ENCODE data around the gene ZNF239.
"Not testable (repeated sequence)": the region's sequence is repeated elsewhere in the genome, so short reads cannot be mapped to it uniquely, and the experiment has no call there.

ZNF239 gene

DNA sequence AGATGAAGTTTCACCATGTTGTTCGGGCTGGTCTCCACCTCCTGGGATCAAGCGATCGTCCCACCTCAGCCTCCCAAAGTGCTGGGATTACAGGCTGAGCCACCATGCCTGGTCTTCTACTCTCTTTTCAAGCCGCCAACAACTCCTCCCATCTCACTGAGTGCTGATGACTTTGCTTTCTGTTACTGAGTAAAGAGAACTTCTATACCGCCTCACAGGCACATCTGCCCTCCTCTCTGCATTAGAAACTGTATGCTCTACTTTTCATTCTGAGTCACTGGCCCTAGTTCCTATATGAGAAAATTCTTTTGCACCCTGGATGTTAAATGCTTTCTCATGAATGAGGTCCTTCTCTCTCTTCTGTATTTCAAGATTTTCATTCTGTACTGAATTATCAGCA is 2.2 kb upstream of the ZNF239 start:
- no peak for DNase-seq (ENCODE audit: low read depth in 3 of 3)

DNA sequence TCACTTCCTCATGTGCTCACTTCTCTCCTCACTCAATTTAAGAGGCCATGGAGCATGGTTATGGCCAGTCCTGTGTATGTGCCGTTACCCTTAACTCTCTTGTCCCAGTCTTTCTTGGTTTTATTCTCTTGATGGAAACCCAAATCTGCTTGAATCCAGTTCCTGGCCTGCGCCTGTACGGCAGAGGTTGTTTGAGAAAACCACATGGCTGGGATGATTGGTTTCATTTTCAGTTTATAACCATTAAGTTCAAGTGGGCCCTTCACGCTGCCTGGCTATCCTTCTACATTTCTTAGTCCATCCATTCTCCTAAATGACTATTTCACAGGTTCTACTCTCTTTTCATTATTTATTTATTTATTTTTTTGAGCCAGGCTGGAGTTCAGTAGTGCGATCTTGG is 1.6 kb upstream of the ZNF239 start:
- no peak for DNase-seq (ENCODE audit: low read depth in 3 of 3)

DNA sequence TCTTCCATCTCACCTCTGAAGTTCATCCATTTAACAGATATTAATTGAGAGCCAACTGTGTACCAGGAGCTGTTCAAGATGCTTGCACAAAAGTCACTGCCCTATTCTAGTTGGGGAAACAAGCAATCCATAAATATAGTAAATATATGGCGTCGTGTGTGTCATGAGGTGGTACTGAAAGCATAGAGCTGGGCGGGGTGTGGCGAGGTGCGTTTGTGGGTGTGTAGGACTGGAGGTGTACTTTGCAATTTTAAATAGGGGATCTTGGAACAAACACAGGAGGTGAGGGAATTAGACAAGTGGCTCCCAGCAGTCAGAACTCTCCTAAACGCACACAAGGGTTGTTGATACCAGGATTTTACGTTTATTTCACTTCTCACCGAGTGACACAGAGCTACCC is 490 bp upstream of the ZNF239 start:
- DNase-seq (ENCODE audit: low read depth in 3 of 3), result no peak

DNA sequence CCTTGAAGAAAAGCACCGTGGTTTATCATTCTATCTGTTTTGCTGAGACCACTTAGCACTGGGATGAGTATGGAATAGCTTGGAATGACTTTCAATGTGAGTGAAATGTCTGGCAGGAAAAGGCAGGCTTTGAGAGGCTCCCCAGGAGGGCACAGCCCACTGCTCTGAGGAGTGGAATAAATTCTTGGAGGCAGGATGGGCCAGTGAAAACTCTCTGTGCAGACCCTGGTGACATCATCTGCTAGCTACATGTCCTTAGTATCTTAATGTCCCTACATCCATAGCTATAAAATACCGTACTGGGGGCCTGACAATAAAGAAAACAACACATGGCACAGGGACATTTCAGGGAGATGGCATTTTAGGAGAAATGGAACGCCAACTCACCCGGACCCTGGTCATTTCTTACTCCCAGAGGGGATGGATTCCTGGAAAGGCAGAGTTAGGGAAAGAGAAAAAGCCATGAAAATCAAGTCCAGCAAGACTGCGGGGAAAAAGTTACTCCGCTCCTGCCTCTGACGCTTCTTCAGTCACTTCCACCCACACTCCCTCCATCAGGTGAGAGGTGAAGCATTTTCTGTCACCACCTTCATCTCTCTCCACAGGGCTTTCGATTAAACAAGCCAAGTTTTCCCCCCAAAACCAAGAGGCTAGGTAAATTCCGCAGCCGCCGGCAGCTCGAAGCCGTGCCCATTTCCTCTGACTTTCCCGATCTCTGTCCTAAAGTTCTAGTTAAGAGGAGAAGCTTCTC is 991 bp downstream of the ZNF239 start:
- no peak for DNase-seq (ENCODE audit: low read depth in 3 of 3)

DNA sequence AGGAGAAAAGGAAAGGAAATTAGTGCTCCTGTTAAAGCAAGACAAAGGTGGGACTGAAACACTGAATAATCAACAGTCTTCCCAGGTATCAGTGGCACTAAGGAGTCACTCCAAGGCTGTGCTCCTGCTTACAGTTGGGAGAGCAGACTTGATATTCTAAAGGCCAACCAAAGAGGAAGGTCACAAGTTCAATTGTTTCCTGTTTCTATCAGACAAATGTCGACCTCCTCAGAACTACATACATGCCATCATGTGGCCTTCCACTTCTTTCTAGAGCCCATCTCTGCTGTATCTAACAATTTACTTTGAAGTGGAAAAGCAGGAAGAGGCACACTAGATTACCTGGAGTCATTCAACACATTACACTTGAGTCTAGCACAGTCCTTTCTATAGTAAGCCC is 3.4 kb downstream of the ZNF239 start:
- DNase-seq (ENCODE audit: low read depth in 3 of 3), result no peak

DNA sequence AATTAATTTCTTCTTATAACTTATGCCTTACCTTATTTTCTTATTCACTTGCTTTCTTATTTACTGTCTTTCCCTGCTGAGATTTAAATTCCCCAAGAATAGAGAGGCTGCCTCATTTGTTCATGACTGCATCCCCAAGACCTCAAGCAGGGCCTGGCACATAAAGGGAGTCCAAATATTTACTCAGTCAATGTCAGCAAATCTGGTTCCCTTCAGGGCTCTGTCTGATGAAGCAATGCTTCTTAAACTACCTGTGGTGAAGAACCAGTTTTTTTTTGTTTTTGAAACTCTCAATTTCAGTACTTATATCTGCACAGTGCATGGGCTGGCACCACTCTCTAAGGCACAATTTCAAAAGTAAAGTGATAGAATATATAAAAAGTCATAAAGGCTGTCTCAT is 4.7 kb downstream of the ZNF239 start:
- no peak for DNase-seq (ENCODE audit: low read depth in 3 of 3)

DNA sequence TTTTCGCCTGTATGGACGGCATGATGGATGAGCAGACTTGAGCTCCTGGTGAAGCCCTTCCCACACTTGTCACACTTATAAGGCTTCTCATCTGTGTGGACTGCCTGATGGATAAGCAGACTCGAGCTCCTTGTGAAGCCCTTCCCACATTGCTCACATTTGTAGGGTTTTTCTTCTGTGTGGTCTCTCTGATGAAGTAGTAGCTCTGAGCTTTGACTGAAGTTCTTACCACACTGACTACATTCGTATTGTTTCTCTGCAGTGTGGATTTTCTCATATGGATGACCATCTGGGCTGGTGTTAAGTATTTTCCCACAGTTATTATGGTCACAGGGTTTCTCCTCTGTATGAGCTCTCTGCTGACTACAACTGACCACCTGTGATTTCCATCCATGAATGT is 17.2 kb downstream of the ZNF239 start:
- no peak for DNase-seq (ENCODE audit: low read depth in 3 of 3)

DNA sequence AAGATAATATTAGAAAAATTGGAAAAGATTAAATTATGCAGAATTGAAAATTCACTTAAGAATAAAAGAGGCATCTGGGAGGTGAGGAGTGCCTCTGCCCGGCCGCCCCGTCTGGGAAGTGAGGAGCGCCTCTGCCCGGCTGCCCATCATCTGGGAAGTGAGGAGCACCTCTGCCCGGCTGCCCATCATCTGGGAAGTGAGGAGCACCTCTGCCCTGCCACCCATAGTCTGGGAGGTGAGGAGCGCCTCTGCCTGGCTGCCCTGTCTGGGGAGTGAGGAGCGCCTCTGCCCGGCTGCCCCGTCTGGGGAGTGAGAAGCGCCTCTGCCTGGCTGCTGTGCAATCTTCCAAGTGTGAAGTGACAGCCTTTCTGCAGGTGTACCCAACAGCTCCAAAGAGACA is 30.7 kb downstream of the ZNF239 start:
- not testable (repeated sequence) for DNase-seq (ENCODE audit: low read depth in 3 of 3)

DNA sequence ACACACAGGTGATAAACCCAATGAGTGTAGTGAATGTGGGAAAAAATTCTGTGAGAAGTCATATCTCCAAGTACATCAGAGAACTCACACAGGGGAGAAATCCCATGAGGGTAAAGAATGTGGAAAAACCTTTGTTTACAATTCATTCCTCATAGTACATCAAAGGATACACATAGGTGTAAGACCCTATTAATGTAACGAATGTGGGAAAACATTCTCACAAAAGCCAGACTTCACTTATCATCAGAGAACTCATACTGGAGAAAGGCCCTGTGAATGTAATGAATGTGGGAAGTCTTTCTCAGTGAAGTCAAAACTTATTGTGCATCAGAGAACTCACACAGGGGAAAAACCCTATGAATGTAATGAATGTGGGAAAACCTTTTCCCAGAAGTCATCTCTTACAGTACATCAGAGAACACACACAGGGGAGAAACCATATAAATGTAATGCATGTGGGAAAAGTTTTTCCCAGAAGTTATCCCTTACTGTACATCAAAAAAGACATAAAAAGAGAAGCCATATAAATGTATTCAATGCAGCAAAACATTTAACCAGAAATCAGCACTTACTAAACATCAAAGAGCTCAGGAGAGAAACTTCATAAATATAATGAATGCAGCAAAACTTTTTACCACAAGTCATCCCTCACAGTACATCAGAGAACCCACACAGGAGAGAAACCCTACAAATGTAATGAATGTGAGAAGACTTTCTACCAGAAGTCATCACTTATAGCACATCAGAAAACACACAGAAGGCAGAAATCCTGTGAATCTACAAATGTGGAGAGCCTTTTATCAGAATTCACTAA is 49.8 kb downstream of the ZNF239 start:
- no peak for DNase-seq (ENCODE audit: low read depth in 3 of 3)
